COLO829 (cell line): ENCODE data around the gene IL13.

Source experiments
- DNase-seq: peaks from one replicate; pipeline ENCODE4 v3.0.0; 2012; ENCODE audit warnings: low spot score

Gene IL13

GRCh38 chr5:132656774-132657355 is 1.1 kb upstream of the IL13 start:
- DNase-seq, result no peak

GRCh38 chr5:132658381-132659302 is 669 bp downstream of the IL13 start:
- DNase-seq, result no peak

GRCh38 chr5:132659598-132660493 is 1.9 kb downstream of the IL13 start:
- DNase-seq, result no peak

- DNase-seq, result no peak
Observed at GRCh38 chr5:132661231-132662003, 3.4 kb downstream of the IL13 start.

GRCh38 chr5:132662004-132662401 is 4.0 kb downstream of the IL13 start:
- DNase-seq, result no peak

GRCh38 chr5:132662925-132663770 is 5.2 kb downstream of the IL13 start:
- no peak for DNase-seq

- DNase-seq, result no peak
Observed at GRCh38 chr5:132663771-132664695, 6.1 kb downstream of the IL13 start.

GRCh38 chr5:132664696-132665209 is 6.8 kb downstream of the IL13 start:
- no peak for DNase-seq

GRCh38 chr5:132665574-132666080 is 7.7 kb downstream of the IL13 start:
- DNase-seq, result no peak

- DNase-seq, result peak; percentile 7
Observed at GRCh38 chr5:132666310-132667123, 8.5 kb downstream of the IL13 start.

GRCh38 chr5:132667309-132667708 is 9.3 kb downstream of the IL13 start:
- no peak for DNase-seq

- no peak for DNase-seq
Observed at GRCh38 chr5:132667761-132668705, 10.1 kb downstream of the IL13 start.

- DNase-seq, result no peak
Observed at GRCh38 chr5:132668706-132669454, 10.9 kb downstream of the IL13 start.

GRCh38 chr5:132669455-132669820 is 11.5 kb downstream of the IL13 start:
- DNase-seq, result no peak

- DNase-seq, result no peak
Observed at GRCh38 chr5:132669966-132670882, 12.3 kb downstream of the IL13 start.
